ENCODE data around the gene ATP2A1.

The ATP2A1 gene

GRCh38 chr16:28878083-28878926 lies at the start of gene ATP2A1:
Gene ATP2A1, plus strand, starts transcription at chr16:28878488. Its CDS starts 184 bp downstream, at chr16:28878672.
- DNase-seq (ENCODE audit: low spot score), result no peak

DNA sequence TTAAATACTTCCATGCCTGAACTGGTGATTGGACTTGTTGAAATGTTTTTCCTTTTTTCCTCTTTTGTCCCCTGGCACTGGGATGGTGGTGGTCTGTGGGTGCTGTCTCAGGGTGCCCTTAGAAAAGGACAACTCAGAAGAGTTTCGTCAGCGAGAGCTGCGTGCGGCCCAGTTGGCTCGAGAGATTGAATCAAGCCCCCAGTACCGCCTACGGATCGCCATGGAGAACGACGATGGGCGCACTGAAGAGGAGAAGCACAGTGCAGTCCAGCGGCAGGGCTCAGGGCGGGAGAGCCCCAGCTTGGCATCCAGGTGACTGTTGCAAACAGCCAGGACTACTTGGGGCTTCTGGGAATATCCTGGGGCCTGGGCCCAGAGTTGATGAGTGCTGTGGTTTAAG lies 48.5 kb upstream of the ATP2A1 start:
- no peak for DNase-seq (ENCODE audit: low spot score)

GRCh38 chr16:28830531-28830930 lies 47.8 kb upstream of the ATP2A1 start:
- no peak for DNase-seq (ENCODE audit: low spot score)

DNA sequence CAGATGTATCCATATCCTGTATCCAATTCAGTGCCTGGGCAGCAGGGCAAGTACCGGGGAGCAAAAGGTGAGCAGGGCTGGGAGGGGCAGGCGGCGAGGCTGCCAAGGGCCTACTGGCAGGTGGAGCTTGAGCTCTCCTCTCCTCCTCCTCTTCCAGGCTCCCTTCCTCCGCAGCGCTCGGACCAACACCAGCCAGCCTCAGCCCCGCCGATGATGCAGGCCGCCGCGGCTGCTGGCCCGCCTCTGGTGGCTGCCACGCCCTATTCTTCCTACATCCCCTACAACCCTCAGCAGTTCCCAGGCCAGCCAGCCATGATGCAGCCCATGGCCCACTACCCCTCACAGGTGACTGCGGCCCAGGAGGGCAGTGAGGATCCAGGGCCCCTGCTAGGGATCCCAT lies 43.9 kb upstream of the ATP2A1 start:
- DNase-seq (ENCODE audit: low spot score), result no peak

DNA sequence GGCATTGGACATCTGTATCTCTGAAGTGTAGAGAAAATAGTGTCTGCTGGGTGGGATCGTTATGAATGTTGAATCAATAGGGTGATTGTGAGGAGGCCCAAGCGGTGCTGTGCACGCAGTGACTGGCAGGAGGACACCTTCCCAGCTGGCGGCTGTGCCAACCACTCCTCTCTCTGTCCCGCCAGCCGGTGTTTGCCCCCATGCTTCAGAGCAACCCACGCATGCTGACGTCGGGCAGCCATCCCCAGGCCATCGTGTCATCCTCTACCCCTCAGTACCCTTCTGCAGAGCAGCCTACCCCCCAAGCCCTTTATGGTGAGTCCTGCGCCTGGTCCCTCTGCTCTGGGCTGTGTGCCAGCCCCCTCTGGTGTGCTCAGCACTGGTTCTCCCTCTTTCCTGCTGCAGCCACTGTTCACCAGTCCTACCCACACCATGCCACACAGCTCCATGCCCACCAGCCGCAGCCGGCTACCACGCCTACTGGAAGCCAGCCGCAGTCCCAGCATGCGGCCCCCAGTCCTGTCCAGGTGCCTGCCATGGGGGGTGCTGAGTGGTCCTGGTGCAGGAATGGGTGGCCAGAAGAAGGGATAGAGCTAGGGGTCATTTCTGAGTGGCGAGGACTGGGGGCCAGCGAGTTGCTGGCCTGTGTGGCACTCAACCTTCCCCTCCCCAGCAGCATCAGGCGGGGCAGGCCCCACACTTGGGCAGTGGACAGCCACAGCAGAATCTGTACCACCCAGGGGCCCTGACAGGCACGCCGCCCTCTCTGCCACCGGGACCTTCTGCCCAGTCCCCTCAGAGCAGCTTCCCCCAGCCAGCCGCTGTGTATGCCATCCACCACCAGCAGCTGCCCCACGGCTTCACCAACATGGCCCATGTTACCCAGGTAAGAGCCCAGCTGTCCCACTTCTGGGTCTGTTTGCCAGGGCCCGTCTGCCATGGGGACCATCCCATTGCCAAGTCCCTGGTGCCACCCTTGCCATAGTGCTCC lies 43.1 kb upstream of the ATP2A1 start:
- no peak for DNase-seq (ENCODE audit: low spot score)

- DNase-seq (ENCODE audit: low spot score), result no peak
Measured at GRCh38 chr16:28835864-28836760, 42.2 kb upstream of the ATP2A1 start.

GRCh38 chr16:28836761-28837064 lies 41.6 kb upstream of the ATP2A1 start:
- DNase-seq (ENCODE audit: low spot score), result no peak

GRCh38 chr16:28837672-28838557 lies 40.4 kb upstream of the ATP2A1 start:
- no peak for DNase-seq (ENCODE audit: low spot score)

- DNase-seq (ENCODE audit: low spot score), result no peak
Measured at GRCh38 chr16:28838558-28838918, 39.8 kb upstream of the ATP2A1 start.

- no peak for DNase-seq (ENCODE audit: low spot score)
Measured at GRCh38 chr16:28839004-28839639, 39.2 kb upstream of the ATP2A1 start.

DNA sequence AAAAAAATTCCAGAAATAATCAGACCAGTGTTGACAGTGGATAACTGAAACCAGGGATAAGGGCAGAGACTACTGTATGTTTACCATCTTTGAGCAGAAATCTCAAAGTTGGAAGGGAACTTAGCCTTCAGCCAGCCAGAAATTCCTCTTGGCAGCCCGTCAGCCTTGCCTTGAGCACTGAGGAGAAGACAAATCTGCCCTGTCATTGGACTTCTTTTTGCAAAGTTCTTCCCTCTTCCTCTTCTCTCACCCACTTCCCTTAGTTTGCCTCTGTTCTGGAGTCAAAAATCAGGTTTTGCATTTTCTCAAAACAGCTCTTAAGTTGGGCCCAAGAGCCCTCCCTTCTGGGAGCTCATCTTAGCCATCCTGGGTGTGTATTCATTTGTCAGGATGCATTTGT lies 38.4 kb upstream of the ATP2A1 start:
- no peak for DNase-seq (ENCODE audit: low spot score)

- no peak for DNase-seq (ENCODE audit: low spot score)
Measured at GRCh38 chr16:28842696-28843095, 35.6 kb upstream of the ATP2A1 start.

DNA sequence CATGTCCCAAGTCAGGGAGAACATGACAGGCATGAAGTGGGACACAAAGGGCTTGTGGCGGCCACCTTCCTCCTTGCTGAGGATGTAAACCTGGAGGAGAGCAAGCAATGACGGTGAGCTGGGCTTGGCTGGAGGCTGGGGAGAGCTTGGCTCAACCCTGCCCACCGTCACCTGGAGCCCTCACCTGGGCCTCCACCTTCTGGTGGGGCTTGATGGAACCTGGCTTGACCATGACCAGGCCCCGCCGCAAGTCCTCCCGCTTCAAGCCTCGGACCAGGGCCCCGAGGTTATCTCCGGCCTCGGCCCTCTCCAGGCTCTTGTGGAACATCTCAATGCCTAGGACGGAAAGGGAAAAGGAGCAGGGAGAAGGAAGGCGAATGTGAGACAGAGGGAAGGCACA lies 34.5 kb upstream of the ATP2A1 start:
- DNase-seq (ENCODE audit: low spot score), result no peak

DNA sequence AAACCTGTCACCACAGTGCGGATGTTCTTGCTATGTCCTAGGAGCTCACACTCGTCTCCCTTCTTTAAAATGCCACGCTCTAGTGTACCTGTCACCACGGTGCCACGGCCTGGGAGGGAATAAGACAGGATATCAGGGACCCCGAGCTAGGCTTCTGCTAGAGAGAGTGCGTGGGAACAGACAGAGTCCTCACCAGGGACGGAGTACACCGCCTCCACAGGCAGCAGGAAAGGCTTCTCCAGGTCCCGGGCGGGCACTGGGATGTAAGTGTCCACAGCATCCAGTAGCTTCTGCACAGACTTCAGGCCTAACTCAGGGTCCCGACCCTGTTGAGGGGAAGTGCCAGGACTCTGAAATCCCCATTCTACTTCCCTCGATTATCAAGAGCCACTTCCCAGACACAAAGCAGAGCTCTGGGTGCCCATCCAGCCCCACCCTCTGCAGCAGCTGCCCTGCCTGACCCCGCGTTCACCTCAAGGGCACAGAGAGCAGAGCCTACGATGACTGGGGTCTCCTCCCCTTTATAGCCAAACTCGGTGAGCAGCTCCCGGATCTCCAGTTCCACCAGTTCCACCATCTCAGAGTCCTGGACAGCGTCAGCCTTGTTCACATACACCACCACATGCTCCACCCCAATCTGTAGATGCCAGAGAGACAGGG lies 33.9 kb upstream of the ATP2A1 start:
- DNase-seq (ENCODE audit: low spot score), result no peak

GRCh38 chr16:28845293-28845692 lies 33.0 kb upstream of the ATP2A1 start:
- DNase-seq (ENCODE audit: low spot score), result no peak

GRCh38 chr16:28845761-28846079 lies 32.6 kb upstream of the ATP2A1 start:
- no peak for DNase-seq (ENCODE audit: low spot score)

- DNase-seq (ENCODE audit: low spot score), result peak; percentile 98
Measured at GRCh38 chr16:28846080-28846932, 32.0 kb upstream of the ATP2A1 start, which contains the start of gene TUFM. Gene TUFM, minus strand, starts transcription at chr16:28846348. Its CDS starts 79 bp downstream, at chr16:28846269.

- DNase-seq (ENCODE audit: low spot score), result no peak
Measured at GRCh38 chr16:28846933-28847273, 31.4 kb upstream of the ATP2A1 start.

DNA sequence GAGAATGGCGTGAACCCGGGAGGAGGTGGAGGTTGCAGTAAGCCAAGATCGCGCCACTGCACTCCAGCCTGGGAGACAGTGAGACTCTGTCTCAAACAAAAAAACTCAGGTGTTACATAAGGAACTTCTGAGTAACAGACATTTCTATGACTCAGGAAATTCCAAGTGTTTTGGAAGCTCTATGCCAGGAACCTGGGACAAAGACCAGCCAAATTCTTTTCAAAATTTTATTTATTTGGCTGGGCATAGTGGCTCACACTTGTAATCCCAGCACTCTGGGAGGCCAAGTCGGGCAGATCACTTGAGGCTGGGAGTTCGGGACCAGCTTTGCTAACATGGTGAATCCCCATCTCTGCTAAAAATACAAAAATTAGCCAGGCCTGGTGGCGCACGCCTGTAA lies 19.9 kb upstream of the ATP2A1 start:
- DNase-seq (ENCODE audit: low spot score), result no peak
